GM10266 (cell line): ENCODE results near the gene LARGE2.

ENCODE experiments used
- DNase-seq: peaks from one replicate; pipeline ENCODE4 v3.0.0; 2012; ENCODE audit errors: extremely low spot score
- CTCF ChIP-seq: IDR thresholded peaks from 2 replicates; pipeline ENCODE4 v1.5.1; 2012; ENCODE audit warnings: mild to moderate bottlenecking, low read depth; ENCODE audit not compliant: control insufficient read depth, insufficient read depth; ENCODE audit errors: missing control alignments

Gene LARGE2

GRCh38 chr11:45936511-45937054 lies 14.1 kb downstream of the LARGE2 start:
- no peak for TF ChIP-seq CTCF
- DNase-seq = no peak

GRCh38 chr11:45937916-45938315 lies 15.5 kb downstream of the LARGE2 start:
- no peak for TF ChIP-seq CTCF
- no peak for DNase-seq

GRCh38 chr11:45939836-45940235 lies 17.4 kb downstream of the LARGE2 start:
- DNase-seq = no peak
- no peak for TF ChIP-seq CTCF

- no peak for TF ChIP-seq CTCF
Measured at GRCh38 chr11:45941285-45941684, 18.8 kb downstream of the LARGE2 start.

GRCh38 chr11:45942381-45942780 lies 19.9 kb downstream of the LARGE2 start:
- no peak for TF ChIP-seq CTCF
- DNase-seq = no peak

More at GRCh38 chr11:45941285-45941684, 18.8 kb downstream of the LARGE2 start:
- DNase-seq = no peak

GRCh38 chr11:45945397-45945999 lies 23.0 kb downstream of the LARGE2 start:
- TF ChIP-seq CTCF = no peak

GRCh38 chr11:45947885-45948284 lies 25.4 kb downstream of the LARGE2 start:
- no peak for TF ChIP-seq CTCF
- DNase-seq = no peak

More at GRCh38 chr11:45945397-45945999, 23.0 kb downstream of the LARGE2 start:
- no peak for DNase-seq
